ENCODE data around the gene RAI1.

The RAI1 gene

DNA sequence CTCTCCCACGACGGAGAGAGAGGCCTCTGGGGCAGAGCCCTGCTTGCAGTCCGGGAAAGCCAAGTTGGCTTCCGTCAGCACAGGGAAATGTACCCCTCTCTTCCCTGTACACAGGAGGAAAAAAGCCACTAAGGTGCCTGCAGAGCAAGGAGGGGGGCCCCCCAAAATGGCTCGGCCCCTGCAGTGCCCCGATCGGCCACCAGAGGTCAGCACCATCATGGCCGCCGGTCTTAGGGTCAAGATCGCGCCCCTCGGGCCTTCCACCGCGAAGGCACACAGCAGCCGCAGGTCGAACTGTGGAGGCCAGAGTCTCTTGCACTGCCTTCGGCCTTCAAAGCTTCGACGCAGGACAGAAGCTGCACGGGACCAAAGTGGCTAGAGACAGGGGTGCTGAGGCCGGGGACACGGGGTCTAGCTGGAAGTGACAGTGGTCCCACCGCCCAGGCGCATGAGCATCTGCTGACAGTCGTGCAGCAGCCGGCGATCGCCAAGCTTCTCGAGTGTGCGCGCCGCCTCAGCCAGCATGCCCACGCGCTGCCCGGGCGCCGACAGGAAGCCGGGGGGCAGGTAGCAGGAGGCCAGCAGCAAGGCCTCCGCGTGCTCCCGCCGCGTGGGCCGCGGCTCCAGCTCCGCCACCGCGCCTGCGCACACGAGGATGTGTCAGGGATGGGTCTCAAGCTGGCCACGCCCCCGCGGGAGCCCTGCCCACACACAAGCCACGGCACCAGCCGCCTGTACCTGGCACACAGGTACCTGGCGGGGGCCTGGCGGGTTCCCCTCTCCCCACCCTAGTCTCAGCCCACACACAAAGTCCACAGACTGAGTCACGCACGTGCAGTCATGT lies 131.2 kb downstream of the RAI1 start (continued):
- TF ChIP-seq EGR2 (tag by site-specific recombination; IDR thresholded peaks at IDR 0.05; ENCODE audit: low read depth), result peak; percentile 28; the same call in 1 of the 2 replicates
- TF ChIP-seq, protein P1, sequence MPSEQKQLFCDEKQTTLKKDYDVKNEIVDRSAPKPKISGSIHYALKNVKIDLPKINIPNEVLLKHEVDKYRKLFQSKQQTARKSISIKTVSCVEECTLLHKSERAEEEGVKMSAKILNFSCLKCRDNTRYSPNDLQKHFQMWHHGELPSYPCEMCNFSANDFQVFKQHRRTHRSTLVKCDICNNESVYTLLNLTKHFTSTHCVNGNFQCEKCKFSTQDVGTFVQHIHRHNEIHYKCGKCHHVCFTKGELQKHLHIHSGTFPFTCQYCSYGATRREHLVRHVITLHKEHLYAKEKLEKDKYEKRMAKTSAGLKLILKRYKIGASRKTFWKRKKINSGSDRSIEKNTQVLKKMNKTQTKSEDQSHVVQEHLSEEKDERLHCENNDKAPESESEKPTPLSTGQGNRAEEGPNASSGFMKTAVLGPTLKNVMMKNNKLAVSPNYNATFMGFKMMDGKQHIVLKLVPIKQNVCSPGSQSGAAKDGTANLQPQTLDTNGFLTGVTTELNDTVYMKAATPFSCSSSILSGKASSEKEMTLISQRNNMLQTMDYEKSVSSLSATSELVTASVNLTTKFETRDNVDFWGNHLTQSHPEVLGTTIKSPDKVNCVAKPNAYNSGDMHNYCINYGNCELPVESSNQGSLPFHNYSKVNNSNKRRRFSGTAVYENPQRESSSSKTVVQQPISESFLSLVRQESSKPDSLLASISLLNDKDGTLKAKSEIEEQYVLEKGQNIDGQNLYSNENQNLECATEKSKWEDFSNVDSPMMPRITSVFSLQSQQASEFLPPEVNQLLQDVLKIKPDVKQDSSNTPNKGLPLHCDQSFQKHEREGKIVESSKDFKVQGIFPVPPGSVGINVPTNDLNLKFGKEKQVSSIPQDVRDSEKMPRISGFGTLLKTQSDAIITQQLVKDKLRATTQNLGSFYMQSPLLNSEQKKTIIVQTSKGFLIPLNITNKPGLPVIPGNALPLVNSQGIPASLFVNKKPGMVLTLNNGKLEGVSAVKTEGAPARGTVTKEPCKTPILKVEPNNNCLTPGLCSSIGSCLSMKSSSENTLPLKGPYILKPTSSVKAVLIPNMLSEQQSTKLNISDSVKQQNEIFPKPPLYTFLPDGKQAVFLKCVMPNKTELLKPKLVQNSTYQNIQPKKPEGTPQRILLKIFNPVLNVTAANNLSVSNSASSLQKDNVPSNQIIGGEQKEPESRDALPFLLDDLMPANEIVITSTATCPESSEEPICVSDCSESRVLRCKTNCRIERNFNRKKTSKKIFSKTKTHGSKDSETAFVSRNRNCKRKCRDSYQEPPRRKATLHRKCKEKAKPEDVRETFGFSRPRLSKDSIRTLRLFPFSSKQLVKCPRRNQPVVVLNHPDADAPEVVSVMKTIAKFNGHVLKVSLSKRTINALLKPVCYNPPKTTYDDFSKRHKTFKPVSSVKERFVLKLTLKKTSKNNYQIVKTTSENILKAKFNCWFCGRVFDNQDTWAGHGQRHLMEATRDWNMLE (tag by site-specific recombination; conservative IDR thresholded peaks at IDR 0.05; ENCODE audit: low read depth), result no peak
- no peak for TF ChIP-seq ZNF585B (tag by site-specific recombination; IDR thresholded peaks at IDR 0.05)
- TF ChIP-seq SCRT1 (tag by site-specific recombination; IDR thresholded peaks at IDR 0.05; ENCODE audit: borderline replicate concordance), result no peak
- TF ChIP-seq, protein P2, sequence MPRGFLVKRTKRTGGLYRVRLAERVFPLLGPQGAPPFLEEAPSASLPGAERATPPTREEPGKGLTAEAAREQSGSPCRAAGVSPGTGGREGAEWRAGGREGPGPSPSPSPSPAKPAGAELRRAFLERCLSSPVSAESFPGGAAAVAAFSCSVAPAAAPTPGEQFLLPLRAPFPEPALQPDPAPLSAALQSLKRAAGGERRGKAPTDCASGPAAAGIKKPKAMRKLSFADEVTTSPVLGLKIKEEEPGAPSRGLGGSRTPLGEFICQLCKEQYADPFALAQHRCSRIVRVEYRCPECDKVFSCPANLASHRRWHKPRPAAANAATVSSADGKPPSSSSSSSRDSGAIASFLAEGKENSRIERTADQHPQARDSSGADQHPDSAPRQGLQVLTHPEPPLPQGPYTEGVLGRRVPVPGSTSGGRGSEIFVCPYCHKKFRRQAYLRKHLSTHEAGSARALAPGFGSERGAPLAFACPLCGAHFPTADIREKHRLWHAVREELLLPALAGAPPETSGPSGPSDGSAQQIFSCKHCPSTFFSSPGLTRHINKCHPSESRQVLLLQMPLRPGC (tag by site-specific recombination; IDR thresholded peaks at IDR 0.05), result no peak
- TF ChIP-seq KLF7 (tag by site-specific recombination; IDR thresholded peaks at IDR 0.05; ENCODE audit: borderline replicate concordance), result no peak
- TF ChIP-seq, protein P3, sequence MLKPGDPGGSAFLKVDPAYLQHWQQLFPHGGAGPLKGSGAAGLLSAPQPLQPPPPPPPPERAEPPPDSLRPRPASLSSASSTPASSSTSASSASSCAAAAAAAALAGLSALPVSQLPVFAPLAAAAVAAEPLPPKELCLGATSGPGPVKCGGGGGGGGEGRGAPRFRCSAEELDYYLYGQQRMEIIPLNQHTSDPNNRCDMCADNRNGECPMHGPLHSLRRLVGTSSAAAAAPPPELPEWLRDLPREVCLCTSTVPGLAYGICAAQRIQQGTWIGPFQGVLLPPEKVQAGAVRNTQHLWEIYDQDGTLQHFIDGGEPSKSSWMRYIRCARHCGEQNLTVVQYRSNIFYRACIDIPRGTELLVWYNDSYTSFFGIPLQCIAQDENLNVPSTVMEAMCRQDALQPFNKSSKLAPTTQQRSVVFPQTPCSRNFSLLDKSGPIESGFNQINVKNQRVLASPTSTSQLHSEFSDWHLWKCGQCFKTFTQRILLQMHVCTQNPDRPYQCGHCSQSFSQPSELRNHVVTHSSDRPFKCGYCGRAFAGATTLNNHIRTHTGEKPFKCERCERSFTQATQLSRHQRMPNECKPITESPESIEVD (tag by site-specific recombination; IDR thresholded peaks at IDR 0.05), result no peak
- TF ChIP-seq ZFP69B (tag by site-specific recombination; IDR thresholded peaks at IDR 0.05), result 0 out of 2 replicates have a peak, but pooled peaks have one; percentile 18
- TF ChIP-seq SP3 (tag by site-specific recombination; IDR thresholded peaks at IDR 0.05), result no peak
- no peak for TF ChIP-seq ZNF529 (tag by site-specific recombination; IDR thresholded peaks at IDR 0.05; ENCODE audit: insufficient replicate concordance)
- peak; percentile 42; the same call in 1 of the 2 replicates for TF ChIP-seq ZSCAN30 (tag by site-specific recombination; IDR thresholded peaks at IDR 0.05)
- TF ChIP-seq ZNF138 (tag by site-specific recombination; IDR thresholded peaks at IDR 0.05; ENCODE audit: borderline replicate concordance), result no peak
- no peak for TF ChIP-seq TCF7L2 (IDR thresholded peaks at IDR 0.05; ENCODE audit: borderline replicate concordance, low read depth, low read length)
- TF ChIP-seq, protein P4, sequence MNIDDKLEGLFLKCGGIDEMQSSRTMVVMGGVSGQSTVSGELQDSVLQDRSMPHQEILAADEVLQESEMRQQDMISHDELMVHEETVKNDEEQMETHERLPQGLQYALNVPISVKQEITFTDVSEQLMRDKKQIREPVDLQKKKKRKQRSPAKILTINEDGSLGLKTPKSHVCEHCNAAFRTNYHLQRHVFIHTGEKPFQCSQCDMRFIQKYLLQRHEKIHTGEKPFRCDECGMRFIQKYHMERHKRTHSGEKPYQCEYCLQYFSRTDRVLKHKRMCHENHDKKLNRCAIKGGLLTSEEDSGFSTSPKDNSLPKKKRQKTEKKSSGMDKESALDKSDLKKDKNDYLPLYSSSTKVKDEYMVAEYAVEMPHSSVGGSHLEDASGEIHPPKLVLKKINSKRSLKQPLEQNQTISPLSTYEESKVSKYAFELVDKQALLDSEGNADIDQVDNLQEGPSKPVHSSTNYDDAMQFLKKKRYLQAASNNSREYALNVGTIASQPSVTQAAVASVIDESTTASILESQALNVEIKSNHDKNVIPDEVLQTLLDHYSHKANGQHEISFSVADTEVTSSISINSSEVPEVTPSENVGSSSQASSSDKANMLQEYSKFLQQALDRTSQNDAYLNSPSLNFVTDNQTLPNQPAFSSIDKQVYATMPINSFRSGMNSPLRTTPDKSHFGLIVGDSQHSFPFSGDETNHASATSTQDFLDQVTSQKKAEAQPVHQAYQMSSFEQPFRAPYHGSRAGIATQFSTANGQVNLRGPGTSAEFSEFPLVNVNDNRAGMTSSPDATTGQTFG (tag by site-specific recombination; IDR thresholded peaks at IDR 0.05; ENCODE audit: borderline replicate concordance), result no peak
- no peak for TF ChIP-seq ZNF16 (tag by site-specific recombination; IDR thresholded peaks at IDR 0.05; ENCODE audit: low read depth)
- no peak for TF ChIP-seq ZNF433 (tag by site-specific recombination; IDR thresholded peaks at IDR 0.05; ENCODE audit: low read depth)
- peak; percentile 43 for TF ChIP-seq ZFHX2 (tag by site-specific recombination; conservative IDR thresholded peaks at IDR 0.05)
- no peak for TF ChIP-seq ZNF248 (tag by site-specific recombination; IDR thresholded peaks at IDR 0.05)
- TF ChIP-seq ZNF510 (tag by site-specific recombination; IDR thresholded peaks at IDR 0.05; ENCODE audit: insufficient replicate concordance), result no peak
- no peak for TF ChIP-seq ZNF24 (tag by site-specific recombination; IDR thresholded peaks at IDR 0.05)
- TF ChIP-seq, protein P5, sequence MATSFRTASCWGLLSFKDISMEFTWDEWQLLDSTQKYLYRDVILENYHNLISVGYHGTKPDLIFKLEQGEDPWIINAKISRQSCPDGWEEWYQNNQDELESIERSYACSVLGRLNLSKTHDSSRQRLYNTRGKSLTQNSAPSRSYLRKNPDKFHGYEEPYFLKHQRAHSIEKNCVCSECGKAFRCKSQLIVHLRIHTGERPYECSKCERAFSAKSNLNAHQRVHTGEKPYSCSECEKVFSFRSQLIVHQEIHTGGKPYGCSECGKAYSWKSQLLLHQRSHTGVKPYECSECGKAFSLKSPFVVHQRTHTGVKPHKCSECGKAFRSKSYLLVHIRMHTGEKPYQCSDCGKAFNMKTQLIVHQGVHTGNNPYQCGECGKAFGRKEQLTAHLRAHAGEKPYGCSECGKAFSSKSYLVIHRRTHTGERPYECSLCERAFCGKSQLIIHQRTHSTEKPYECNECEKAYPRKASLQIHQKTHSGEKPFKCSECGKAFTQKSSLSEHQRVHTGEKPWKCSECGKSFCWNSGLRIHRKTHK (tag by site-specific recombination; IDR thresholded peaks at IDR 0.05), result no peak
- TF ChIP-seq MYNN (tag by site-specific recombination; IDR thresholded peaks at IDR 0.05; ENCODE audit: borderline replicate concordance), result no peak
- TF ChIP-seq, protein P6, sequence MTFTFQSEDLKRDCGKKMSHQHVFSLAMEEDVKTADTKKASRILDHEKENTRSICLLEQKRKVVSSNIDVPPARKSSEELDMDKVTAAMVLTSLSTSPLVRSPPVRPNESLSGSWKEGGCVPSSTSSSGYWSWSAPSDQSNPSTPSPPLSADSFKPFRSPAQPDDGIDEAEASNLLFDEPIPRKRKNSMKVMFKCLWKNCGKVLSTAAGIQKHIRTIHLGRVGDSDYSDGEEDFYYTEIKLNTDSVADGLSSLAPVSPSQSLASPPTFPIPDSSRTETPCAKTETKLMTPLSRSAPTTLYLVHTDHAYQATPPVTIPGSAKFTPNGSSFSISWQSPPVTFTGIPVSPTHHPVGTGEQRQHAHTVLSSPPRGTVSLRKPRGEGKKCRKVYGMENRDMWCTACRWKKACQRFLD (tag by site-specific recombination; IDR thresholded peaks at IDR 0.05), result no peak
- TF ChIP-seq KLF1 (tag by site-specific recombination; IDR thresholded peaks at IDR 0.05), result no peak; the same call in 1 of the 2 replicates
- 0 out of 2 replicates have a peak, but pooled peaks have one; percentile 25 for TF ChIP-seq ZNF394 (tag by site-specific recombination; IDR thresholded peaks at IDR 0.05; ENCODE audit: borderline replicate concordance)

Data from HEK293 (cell line).